Glomerular visceral epithelial cell (primary cell): Measurements from ENCODE around the gene METTL22.
"Not testable (repeated sequence)": the region's sequence is repeated elsewhere in the genome, so short reads cannot be mapped to it uniquely, and the experiment has no call there.

Experiments
- DNase-seq: peaks from one replicate; pipeline ENCODE4 v3.0.0-alpha.2; 2016; ENCODE audit errors: extremely low spot score

The METTL22 gene

DNA sequence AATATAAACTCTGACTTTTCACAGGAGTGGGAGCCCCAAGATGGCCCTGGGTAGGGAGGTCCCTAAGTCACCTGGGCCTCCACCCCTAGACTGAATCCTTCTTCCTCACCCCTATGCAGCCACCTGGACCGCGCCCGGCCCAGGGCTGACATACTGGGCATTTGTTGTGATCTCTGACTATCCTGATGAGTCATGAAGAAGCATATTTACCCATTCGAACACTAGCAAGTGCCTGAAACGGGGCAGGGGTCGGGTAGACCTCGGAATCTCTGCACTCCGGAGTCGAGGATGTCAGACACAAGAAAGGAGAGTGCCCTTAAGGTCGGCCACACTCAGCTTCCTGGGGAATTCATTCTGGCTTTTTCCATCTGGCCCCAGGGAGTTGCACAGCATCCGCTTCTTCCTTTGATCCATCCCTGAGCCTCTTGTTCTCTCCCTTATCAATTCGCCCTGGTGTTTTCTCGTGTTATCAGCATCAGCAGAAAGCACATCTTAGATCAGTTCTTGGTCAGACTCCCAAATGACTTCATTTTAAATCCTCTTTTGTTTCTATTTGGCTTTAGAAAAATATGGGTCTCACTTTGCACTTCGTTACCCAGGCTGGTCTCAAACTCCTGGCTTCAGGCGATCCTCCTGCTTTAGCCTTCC, 10.4 kb downstream of the METTL22 start:
- DNase-seq = no peak

DNA sequence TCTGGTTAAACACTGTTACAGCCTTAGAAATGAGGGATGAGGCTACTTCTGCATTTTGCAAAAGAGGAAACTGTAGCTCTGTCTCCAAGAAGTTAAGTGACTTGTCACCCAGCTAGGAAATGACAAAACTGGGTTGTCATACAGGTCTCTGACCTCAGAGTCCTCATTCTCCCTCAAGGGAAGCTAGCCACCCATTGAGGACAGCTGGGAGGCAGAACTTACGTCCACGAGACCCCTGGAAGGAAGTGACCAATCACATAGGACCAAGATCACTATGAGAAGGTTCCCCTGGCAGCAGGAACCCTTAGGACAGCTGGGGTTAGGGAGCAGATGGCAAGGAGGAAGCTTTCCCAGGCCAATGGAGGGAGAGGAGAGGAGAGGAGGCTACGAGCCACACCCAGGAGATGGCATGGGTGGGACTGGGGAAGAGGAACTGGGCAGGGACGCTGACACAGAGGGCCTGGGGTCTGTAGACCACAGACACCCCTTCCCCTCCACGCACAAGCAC, 11.2 kb downstream of the METTL22 start:
- no peak for DNase-seq

DNA sequence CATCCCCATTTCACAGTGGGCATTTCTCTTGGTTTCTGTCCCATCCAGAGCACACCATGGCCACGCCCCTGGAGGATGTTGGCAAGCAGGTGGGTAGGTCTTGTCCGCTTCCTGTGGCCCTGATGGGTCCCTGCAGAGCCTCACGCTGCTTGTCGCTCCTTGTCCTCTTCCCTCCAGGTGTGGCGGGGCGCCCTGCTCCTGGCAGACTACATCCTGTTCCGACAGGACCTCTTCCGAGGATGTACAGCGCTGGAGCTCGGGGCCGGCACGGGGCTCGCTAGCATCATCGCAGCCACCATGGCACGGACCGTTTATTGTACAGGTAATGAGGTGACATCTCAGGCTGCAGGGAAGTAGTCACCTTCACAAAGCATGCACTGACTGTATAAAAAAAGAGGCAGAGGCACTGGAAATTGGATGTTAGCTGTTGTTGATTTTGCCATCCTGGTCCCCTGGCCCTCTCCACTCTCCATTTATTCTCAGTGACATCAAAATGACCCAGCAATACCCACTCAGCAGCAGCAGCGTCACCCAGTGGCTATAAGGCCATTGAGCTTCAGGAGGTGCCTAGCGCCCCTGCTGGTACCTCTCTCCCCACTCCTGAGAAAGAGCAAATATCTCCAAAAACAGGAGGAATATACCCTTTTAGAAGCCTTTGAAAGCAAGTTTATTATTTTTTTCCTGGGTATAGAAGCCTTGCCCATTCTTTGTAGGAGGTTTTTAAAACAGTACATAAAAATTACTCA, 13.7 kb downstream of the METTL22 start:
- no peak for DNase-seq

DNA sequence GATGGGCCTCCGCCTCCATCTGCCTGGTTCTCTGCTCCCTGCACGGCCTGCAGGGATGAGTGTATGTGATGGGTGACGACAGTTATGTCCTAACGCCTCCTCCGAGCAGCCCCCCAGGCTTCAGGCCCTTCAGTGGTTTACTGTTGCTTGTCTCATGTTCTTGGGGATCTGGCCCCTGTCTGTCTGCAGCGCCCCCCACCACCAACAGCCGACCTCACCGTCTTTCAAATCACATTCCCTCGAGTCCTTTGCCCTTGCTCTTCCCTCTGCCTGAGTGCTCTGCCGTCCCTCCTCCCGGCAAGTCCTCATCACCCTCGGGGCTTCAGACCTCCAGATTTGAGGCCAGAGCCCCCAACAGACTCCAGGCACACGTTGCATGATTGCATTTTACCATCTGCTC, 18.2 kb downstream of the METTL22 start:
- DNase-seq = no peak

DNA sequence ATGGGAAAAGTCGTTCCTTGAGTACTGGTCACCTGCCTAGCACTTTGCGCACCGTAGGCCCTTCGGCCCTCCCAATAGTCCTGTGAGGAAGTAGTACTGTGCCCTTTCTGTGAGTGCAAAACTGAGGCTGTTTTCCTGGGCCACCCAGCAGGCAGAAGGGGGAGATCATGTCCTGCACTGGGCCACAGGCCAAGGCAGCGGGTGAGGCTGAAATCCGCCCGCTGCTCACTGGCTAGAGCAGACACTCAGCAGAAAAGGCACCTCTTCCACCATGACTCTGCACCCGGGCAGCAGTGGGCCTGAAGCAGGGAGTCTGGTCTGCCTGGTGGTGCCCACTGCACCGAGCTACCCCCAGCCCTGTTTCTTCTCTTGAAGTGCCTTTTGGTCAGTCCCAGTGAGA, 20.2 kb downstream of the METTL22 start:
- DNase-seq = no peak

DNA sequence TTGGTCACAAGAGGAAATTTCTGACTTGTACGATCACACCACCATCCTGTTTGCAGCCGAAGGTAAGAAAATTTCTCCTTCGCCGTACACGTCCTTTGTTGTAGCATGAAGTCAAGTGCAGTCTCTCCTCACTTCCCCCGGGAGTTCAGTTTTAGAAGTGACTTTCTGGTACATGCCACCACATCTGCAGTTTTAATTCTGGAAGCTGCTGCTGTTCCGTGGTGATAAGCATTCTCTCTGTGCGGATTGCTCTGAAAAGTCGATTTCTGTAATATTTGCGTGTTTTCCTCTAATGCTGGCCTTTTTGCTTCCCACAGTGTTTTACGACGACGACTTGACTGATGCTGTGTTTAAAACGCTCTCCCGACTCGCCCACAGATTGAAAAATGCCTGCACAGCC, 20.6 kb downstream of the METTL22 start:
- no peak for DNase-seq

DNA sequence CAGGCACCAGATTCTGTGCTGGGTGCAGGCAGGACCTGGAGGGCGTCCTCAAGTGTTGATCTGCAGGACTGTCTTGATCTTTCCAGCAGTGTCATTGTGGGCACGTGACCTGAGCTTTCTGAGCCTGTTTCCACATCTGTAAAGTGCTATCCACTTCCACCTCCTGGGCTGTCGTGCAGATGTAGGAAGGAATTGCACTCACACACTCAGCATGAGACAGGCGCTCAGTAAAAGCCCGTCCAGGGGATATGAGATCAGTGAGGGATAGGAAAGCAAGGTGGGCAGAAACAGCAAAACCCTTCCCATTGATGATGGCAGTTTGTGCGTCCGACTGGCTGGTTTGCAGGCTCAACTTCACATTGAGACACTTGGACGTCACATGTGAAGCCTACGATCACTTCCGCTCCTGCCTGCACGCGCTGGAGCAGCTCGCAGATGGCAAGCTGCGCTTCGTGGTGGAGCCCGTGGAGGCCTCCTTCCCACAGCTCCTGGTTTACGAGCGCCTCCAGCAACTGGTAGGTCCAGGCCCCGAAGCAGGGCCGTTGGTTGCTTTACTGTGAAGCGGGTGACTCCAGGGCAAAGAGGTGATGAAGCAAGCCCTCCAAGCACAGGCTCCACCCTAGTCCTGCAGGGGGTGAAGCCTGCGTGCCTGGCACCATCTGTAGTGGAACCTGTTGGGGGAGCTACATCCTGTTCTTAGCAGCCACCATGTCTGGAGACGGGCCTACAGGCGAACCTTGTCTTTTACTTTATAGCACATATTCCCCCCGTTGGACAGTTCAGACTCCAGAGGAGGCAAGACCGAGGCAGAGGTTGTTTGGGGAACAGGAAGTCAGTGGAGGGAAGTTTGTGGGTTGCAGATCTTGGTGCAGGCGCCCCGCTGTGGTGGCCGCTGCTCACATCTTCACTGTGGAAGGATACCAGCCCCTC, 23.0 kb downstream of the METTL22 start:
- DNase-seq = no peak

DNA sequence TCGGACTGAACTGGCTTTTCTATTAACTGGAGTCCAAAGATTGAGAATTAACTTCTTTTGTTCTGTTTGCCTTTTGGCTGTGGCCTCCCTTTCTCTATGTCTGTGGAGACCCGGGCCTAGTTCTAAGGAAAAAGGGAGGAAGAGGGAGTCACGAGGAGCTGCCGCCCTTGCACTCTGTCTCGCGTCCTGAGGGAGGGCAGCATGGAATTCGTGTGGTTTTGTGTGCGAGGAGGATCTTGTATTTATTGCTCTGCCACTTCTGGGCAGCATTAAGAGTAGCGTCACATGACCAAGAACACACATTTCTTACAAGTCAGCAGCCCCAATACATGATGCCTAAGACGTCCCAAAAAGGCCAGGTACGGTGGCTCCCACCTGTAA, 23.6 kb downstream of the METTL22 start:
- DNase-seq = no peak

DNA sequence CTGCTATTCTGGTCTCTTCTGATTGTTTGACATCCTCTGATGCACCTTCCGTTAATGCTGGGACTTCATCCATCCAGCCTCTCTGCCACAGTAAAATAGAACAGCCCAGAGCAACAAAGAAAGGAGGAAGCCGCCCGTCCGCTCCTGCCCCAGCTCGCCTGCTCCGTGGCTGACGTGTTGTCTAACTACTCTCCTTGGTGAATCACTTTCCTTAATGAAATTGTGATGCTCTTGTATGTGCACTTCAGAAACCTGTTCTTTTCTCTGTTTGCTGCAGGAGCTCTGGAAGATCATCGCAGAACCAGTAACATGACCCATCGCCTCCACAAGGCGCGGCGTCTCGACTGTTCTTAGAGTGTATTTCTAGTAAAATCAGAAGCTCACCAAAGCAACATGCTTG, 24.3 kb downstream of the METTL22 start:
- DNase-seq = no peak

DNA sequence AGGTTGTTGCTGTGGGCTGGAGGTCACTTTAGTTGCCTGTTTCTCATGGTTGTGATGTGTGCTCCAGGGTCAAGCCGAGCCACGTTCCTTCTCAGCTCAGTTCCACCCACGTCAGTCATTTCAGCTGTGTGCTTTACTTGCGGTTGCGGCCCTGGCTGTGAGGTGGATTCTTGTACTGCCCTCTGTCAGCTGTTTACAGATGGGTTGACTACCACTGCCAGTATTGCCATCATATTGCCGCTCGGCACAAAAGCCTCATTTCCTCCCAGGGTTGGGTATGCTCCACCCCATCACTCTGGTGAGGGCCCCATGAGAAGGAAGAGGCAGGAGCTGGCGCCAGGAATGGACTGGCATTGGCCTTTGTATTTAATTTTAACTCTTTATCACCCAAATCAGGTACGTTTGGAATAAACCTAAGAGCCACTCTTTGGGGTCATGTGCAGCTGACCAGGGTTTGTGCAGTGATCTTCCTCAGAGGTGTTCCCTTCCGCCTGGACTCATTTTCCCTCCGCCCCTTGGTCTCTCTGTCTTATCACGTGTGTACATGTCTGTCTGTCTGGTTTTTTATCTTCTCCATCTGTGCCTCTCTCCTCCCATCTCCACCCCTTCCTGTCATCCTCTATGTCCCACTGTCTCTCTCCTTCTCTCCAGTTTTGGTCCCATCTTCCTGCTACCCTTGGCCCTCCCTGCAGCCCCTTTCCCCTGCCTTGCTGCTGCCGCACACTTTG, 25.0 kb downstream of the METTL22 start:
- no peak for DNase-seq

DNA sequence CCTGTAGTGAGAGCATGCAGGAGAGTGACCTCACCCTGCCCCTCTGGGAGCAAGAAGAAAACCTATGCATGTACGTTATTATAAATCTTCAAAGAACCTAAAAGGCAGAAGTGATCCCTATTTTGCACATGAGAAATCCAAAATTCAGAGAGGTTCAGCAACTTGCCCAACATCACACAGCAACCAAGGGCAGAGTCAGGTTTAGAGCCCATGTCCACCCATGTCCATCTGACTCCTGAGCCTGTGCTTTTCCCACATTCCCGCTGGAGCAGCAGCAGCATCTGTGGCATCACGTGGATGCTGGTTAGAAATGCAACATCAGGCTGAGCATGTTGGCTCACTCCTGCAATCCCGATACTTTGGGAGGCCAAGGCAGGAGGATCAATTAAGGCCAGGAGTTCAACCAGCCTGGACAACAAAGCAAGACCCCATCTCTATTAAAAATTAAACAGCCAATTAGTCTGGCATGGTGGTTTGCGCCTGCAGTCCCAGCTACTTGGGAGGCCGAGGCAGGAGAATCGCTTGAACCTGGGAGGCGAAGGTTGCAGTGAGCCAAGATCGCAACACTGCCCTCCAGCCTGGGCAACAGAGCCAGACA, 26.3 kb downstream of the METTL22 start:
- no peak for DNase-seq

DNA sequence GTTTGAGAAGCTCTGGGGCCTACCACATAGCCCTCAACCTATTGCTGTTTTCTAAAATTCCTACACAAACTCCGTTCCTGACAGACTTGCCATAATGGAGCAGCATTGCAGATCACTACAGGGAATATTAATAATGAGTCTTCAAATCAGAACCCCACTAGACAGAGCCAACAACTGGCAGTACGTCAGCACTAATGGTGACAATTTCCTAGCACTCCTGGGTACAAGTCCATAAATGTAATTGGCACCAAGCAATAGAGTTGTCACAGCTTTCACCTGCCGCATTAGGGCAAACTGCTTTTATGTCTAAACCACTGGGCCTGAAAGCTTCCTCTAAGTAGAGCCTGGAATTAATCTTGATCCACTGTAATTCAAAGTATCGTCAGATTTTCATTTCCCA, 27.4 kb downstream of the METTL22 start:
- no peak for DNase-seq

DNA sequence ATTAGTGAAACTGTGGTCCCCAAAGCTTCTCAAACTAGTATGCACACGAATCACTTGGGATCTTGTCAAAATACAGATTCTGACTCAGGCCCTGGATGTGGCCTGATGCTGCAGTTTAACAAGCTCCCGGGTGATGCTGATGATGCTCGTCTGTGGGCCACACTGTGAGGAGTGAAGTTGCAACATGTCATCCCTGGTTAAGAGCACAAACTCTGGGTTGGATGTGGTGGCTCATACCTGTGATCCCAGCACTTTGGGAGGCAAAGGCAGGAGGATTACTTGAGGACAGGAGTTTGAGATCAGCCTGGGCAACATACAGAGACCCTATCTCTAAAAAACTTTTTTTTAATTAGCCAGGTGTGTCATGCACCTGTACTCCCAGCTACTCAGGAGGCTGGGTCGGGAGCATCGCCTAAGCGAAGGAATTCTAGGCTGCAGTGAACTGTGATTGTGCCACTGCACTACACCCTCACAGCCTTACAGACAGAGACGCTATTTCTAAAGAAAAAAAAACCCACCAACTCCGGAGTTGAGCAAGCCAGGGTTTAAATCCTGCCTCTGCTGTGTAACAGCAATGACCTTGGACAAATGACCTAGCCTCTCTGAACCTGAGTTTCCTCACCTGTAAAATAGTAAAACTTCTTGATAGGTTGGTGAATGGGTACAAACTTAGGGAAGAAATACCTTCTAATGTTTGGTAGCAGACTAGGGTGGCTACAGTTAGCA, 28.5 kb downstream of the METTL22 start:
- no peak for DNase-seq

DNA sequence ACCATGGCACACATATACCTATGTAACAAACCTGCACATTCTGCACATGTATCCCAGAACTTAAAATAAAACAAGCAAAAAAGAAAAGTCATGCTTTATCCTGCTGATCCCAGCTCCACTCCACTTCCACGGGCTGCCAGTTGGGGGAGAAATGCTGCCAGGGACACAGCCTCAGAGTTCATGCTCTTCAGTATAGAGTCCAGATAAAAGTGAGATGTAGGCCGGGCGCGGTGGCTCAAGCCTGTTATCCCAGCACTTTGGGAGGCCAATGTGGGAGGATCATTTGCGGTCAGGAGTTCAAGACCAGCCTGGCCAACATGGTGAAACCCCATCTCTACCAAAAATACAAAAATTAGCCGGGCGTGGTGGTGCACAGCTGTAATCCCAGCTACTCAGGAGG, 30.5 kb downstream of the METTL22 start:
- DNase-seq = not testable (repeated sequence)

DNA sequence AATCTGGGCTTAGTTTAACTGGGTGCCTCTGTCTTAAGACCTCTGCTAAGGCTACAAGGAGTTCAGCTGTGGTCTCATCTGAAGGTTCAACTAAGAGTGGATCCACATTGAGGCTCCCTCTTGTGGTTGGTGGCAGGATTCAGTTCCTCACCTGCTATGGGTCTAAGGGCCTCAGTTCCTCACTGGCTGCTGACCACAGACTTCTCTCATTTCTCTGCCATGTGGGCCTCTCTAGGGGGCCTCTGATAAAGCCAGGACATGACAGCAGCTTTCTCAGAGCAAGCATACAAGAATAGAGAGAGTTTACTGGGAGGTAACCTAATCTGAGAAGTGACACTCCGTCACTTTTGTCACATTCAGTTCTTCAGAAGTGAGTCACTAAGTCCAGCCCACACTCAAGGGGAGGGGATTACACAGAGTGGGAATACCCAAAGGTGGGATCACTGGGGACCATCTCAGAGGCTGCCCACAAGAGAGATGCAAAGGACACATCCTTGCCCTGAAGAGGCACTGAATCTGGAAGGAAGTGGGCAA, 33.8 kb downstream of the METTL22 start:
- peak; percentile 18 for DNase-seq

DNA sequence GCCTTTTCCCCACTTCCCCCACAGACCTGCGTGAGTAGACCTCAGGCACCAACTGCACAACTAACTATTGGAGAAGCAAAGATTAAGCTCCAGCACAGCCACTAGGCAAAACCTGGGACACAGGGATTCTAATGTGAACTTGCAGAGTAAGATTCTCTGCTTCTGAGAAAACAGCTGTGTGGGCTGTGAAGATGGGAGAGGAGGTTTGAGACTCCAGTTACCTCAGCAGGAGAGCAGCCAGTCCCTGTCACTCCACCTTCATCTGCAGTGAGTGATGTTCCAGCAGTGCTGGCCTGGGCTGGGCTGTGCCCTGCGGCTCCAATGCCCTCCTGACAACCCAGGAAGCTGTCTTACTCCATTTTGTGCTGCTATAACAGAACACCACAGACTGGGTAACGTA, 34.9 kb downstream of the METTL22 start:
- DNase-seq = no peak

DNA sequence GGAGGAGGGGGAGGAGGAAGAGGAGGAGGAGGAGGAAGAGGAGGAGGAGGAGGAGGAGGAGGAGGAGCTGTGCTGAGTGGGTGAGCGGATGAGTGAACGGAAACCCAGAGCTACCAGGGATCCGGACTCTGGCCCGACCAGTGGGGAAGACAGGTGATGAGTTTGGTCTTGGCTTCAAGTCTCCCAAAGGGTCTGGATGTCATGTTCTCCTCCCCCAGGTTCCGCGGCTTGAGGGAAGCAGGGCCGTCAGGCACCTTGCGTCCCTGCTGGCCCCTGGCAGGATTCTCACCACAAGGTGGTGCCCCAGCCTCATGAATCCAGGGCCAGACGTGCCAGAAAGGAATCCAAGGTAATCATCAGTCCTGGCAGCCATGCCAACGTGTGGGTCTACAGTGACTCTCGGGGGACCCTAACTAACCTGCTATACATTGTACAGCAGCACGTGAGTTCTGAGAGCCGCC, 39.4 kb downstream of the METTL22 start:
- peak; percentile 75 for DNase-seq

DNA sequence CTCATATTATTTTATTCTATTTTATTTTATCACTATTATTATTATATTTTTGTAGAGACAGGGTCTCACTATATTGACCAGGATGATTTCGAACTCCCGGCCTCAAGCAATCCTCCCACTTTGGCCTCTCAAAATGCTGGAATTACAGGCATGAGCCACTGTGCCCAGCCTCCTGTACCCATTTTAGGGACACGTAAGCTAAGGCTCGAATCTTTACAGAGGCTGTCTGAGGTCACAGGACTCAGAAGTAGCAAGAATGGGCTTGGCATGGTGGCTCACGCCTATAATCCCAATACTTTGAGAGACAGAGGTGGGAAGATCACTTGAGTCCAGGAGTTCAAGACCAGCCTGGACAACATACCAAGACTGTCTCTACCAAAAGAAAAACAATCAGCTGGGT, 40.2 kb downstream of the METTL22 start:
- DNase-seq = no peak

DNA sequence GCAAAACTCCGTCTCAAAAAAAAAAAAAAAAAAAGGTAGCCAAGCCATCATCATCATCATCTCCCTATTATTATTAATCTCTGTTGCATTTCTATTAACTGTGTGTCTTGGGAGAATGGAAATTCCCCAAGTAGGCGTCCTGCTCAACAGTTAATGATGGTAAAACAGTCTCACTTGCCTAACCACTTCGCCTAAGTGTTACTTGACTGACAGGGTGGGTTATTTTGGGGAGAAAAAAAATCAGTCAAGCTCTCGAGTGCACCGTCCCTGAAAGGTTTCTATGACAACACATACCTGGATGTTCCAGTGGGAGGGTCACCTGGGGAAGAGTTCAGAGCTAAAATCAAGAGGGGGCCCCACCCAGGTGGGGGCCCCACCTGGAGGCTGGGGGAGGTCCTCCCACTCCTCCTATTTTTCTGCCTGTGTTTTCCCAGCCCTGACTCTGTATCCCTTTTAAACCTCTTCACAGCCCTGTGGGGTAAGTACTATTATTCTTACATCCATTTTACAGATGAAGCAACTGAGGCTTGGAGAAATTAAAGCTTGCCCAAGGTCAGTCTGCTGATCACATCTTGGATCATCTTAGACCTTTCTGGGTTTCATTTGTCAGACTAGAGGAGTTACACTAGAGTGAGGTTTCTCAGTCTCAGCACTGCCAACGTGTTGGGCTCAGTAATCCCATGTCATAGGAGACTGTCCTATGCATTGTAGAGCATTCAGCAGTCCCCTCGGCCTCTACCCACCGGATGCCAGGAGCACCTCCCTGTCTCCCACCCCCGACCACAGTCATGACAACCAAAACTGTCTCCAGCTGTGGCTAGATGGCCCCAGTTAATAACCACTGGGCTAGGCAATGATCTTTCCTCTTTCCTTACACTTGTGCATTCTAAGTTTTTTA, 41.9 kb downstream of the METTL22 start:
- DNase-seq = no peak
